ENCODE measurements around the gene PSMA4.
"Not testable (repeated sequence)": the region's sequence is repeated elsewhere in the genome, so short reads cannot be mapped to it uniquely, and the experiment has no call there.

Gene PSMA4

DNA sequence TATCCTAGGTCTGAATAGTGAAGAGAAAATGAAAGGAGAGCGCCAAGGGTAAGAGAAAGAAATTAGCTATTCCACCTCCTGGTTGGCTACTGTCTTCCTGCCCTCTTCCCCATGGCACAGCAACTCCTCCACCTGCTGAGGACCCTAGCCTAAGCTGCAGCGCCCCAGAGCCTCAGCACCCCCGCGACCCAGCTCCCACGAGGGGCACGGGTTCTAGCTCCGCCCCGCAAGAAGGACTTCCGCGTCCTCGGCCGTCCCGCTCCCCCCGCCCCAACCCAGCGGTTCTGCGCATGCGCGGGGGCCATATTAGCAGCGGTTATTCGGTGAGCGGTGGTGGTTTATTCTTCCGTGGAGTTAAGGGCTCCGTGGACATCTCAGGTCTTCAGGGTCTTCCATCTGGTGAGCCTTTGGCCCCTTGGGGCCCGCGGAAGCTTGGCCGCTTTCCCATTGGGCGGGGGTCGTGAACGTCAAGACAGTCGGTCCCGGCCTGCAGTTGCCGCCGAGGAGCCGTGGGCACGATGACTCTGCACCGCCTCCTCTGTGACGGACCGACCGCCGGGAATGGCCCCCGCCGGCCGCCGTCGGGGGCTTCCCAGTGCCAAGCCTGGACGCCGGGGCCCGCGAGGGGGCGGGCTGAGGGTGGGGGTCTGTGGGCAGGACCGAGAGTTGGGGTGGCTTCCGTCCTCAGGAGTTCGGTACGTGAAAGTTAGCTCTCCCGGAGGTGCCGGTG, at the start of gene PSMA4:
TSS of gene PSMA4 (plus strand) at position 304 of the 730 bp plus-strand sequence. CDS start 1,484 bp downstream, outside the sequence.
- peak; percentile 65 for DNase-seq

DNA sequence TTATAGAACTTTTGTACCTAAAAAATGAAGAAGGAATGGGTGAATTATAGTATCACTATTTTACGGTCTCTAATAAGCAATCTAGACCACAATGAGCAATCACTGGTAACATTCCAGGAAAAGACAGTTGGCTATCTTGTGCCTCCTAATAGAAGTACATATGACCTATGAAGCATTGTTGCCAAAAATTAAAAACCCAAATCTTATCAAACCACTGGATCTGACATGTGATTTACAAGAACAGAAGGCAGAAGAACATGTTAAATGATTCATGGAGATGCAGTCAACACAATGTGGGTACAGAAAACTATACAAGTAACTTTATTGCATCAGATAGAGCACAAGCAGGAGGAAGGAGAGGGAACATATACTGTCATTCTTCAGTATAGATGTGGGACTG, 47.4 kb upstream of the PSMA4 start:
- DNase-seq = no peak

DNA sequence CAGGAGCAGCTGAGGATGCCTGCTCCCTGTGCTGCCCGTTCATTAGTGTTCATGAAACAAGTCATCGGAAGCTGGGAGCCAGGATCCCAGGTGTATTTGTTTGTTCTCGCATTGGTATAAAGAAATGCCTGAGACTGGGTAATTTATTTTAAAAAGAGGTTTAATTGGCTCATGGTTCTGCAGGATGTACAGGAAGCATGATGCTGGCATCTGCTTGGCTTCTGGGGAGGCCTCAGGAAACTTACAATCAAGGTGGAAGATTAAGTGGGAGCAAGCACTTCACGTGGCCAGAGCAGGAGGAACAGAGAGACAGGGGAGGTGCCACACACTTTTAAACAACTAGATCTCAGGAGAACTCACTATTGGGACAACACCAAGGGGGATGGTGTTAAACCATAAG, 38.4 kb upstream of the PSMA4 start:
- DNase-seq = no peak

DNA sequence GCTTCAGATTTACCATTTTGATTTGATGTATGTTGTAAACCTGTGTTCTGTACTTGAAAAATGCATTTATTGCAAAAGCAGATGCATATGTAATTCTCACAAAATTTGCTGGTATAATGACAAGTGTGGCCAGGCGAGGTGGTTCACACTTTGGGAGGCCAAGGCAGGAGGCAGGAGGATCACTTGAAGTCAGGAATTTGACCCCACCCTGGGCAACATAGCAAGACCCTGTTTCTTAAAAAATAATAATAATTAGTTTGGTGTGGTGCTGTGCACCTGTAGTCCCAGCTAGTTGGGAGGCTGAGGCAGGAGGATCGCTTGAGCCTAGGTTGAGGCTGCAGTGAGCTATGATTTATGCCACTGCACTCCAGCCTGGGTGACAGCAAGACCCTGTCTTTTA, 37.6 kb upstream of the PSMA4 start:
- DNase-seq = no peak

DNA sequence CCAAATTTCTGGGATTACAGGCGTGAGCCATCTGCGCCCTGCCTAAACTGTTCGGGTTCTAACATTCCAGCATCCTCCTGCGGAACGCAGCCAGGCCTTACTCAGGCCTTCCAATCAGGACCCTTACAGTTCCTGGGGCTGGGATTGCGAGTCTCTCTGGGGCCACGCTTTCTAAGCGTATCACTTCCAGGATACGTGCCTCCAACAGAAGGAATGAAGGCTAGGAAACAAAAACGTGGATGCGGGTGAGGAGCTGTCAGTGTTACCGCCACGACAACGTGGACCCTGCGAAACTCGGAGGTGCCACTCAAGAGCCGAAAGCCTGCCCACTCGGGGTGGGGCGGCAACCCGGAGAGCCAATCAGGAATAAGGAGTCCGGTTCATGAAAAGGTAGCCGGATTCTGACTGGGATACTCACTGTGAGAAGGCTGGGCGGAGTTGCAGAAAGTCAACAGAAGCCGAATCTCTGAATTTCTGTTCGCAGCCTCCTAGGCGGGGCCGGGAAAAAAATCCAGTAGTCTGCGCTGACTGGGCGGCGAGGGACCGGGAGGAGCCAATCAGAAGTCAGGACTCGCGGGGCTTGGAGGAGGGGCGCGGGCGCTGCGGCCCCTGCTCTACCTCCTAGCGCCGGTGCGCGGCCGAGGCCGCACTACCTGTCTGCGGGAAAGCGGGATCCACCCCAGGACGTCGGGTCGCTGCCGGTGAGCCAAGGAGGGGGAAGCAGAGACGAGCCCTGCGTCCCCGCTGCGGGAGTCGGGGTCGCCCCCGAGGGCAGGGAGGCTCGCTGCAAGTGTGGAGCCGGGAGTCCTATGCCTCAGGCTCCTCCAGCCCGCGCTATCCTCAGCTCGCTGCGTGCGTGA, 33.0 kb upstream of the PSMA4 start, which contains the start of gene HYKK:
TSS of gene HYKK (plus strand) at position 607 of the 860 bp plus-strand sequence. CDS start 5,512 bp downstream, outside the sequence.
- peak; percentile 95 for DNase-seq

DNA sequence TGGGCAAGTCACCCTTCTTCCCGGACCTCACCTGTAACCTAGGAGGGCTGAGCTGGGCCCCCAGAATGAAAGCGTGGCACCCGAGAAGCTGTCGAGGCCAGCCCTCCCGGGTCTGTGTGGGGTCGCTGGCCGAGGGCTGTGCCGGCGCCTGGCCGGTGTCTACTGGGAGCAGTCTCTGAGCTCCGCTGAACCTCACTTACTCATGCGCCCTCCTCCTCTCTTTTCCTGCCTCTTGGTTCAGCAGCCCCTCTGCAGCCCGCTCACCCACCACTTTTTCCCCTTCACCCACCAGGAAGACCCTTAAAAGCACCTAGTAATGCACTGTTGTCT, 32.4 kb upstream of the PSMA4 start:
- no peak for DNase-seq

DNA sequence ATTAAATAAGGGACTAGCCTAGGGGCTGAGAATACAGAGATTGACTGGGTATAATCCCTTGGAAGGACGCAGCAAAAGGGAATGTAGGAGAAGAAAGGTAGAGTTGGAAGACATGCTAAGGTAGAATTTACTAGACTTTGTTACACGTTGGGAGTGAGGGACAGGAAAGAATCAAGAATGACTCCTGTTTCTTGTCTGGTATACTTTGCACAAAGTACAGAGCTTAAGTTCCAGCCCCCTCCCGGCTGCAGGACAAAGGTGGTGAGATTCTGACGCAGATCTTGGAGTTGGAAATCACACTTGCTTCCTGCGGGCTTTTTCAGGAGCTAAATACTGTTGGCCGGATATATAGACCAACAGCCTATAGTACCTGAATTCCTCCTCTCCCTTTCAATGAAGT, 32.0 kb upstream of the PSMA4 start:
- DNase-seq = no peak

DNA sequence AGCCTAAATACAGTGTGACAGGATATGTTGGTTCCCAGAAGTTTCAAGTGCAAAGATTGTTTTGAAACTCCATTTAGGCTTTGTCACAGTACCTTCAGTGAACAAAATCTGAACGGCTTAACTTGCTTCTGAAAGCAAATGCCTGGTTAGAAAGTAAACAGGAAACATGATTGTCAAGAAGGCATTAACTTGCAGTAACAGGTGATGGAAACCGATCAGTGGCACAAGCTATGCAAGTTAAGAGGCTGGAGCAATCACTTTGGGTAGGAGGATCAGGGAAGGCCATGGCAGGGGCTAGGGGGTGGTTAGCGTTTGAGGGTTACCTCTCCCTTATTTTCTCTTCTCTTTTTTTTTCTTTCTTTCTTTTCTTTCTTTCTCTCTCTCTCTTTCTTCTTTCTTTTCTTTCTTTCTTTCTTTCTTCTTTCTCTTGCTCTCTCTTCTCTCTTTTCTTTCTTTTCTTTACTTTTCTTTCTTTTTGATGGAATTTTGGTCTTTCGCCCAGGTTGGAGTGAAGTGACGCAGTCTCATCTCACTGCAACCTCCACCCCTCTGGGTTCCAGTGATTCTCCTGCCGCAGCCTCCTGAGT, 30.4 kb upstream of the PSMA4 start:
- DNase-seq = no peak

DNA sequence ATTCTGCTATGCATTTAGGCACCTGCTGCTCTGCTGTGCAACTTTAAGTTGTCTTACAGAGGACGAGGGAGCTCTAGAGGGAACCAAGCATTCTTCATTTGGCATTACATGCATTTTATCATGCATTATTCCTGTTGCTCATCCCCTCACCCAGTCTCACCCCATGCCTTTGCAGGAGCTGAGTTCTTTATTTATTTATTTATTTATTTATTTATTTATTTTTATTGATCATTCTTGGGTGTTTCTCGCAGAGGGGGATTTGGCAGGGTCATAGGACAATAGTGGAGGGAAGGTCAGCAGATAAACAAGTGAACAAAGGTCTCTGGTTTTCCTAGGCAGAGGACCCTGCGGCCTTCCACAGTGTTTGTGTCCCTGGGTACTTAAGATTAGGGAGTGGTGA, 20.2 kb upstream of the PSMA4 start:
- DNase-seq = not testable (repeated sequence)

DNA sequence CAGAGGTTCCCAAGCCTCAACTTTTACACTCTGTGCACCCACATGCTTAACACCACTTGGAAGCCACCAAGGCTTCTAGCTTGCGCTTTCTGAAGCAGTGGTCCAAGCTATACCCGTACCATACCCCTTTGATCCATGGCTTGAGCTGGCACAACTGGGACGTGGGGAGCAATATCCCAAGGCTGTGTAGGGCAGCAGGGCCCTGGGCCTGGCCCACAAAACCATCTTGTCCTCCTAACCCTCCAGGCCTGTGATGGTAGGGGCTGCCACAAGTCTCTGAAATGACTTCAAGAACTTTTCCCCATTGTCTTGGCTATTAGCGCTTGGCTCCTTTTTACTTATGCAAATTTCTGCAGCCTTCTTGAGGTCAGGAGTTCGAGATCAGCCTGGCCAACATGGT, 16.0 kb upstream of the PSMA4 start:
- DNase-seq = no peak

DNA sequence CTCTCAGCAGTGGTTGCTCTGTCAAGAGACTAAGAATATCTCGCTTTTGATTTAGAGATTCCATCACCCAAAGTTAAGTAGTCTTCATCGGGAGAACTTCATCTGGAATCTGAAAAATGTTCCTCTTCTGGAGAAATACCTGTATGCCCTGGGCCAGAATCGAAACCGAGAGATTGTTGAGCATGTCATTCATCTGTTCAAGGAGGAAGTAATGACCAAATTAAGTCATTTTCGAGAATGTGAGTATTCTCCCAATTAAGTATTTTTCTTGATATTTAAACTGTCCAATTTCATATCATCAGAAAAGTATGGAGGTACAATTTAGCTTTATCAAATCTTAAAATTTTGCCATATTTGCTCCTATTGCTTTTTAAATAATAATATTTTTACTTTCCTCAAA, 12.9 kb upstream of the PSMA4 start:
- no peak for DNase-seq

DNA sequence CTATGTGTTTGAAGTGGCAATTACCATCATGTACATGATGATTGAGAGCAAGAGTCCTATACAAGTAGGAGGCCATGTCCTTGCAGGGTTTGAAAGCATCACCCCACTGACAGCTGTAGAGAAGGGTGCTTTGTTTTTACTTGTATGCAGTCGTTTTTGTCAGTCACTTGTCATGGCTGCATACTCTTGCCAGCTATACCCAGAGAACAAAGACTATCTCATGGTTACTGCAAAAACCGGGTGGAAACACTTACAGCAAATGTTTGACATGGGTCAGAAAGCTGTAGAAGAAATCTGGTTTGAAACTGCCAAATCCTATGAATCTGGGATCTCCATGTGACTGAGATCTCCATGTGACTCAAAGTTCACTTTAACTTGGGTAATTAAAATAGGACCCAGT, 6.9 kb upstream of the PSMA4 start:
- no peak for DNase-seq

DNA sequence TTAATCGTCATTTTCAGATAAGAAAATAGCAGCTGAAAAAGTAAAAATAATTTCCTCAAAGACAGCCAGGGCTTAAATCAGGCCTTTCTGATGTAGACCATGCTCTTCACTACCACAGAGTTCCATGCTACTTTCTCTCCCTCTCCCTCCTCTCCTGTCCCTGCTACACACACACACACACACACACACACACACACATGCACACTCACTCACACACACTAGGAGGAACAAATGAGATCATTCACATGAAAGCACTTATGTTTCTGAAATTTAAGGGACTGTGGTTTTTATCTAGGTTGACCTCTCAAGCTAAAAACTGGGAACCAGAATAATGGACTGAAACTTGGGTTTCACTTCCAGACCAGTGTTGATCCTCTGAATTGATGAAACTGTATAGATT, 4.1 kb upstream of the PSMA4 start:
- no peak for DNase-seq

DNA sequence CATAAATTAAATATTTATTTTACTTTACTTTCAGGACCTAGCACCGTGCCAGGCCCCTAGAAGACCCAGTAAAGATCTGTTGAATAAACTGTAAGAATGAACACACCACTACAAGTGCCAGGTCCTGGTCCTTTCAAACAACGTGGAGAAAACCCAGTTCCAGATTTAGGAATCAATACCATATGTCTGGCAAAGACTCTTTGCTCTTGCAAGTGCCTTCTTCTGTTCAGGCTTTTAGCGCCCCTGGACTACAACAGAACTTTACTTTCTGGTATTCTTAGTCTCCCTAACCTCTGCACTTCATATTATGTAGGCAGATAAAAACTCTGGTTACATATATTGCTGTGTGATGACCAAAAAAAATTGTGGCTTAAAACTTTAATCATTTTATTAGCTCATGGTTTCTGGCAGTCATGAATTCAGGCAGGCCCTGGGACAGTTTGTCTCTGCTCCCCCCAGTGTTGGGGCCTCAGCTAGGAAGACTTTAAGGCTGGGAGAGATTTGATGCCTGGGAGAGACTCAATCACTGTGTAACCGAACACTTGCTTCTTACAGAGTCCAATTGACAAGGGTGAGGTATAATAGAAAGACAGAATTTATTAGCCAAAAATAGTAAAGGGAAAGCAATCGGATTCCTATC, 2.9 kb upstream of the PSMA4 start:
- no peak for DNase-seq

DNA sequence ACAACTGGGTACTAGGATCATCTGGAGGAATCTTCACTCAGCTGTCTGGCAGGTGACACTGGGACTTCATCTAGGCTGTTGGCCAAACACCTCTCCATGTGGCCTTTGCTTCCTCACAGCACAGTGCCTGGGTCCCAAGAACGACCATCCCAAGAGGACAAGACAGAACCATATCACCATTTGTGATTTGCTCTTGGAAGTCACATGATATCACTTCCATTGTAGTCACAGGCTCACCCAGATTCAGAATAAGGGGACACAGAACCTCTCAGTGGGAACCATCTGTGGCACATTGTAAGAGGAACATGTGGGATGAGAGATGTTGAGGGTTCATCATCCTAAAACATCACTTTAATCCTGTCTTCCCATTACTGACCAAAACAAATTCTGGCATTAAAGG, 1.9 kb upstream of the PSMA4 start:
- DNase-seq = no peak

DNA sequence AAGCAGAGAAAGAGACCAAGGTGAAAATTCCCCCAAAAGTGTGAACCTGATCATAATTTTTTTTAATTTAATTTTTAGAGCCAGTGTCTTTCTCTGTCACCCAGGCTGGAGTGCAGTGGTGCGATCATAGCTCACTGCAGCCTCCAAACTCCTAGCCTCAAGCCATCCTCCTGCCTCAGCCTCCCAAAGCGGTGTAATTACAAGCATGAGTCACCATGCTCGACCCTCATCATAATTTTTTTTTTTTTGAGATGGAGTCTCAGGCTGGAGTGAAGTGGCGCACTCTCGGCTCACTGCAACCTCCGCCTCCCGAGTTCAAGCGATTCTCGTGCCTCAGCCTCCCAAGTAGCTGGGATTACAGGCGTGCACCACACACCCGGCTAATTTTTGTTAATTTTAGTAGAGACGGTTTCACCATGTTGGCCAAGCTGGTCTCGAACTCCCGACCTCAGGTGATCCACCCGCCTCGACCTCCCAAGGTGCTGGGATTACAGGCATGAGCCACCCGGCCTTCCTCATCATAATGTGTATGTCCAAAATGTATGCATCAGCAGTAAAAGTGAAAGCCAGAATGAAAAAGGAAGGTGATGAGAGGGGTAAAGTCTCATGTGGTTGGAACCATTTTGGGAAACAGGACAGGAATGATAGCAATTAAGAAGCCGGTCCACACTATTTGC, 642 bp upstream of the PSMA4 start:
- DNase-seq = not testable (repeated sequence)

DNA sequence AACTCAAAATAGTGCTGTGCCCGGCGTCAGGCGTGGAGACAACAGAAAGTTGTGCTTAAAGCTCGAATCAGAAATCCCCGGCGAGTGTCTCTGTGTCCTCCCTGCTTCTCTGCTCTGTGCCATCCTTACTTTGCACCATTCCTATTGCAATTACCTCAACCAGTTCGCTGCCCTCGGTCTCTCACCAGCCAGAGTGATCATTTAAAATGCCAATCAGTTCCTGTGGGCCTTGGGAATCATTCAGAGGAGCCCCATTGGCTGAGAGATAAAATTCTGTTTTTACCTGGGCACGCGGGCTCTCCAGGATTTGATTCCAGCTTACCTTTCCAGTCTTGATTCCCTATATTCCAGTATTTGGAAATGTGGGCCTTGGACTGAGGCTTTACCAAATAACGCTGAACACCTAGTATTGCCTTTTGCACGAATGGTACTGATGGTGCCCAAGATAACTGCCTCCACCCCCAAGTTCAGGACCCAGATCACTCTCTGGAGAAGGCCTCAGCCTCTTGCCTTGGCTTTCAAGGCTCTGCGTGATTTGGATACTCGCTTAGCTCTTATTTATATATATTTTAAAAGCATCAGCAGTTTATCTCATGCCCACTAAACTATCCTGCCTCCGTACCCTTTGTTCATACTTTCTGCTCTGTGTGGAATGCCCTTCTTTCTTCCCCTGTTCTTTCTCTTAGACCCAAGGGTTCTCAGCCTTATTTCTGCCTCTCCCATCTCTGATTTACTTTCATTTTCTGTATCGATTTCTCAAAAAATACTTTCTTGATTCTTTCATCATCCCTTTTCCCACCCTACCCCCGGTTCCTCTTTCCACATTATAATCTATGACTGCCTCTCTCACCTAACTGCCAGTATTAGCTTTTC, 863 bp downstream of the PSMA4 start:
- no peak for DNase-seq

DNA sequence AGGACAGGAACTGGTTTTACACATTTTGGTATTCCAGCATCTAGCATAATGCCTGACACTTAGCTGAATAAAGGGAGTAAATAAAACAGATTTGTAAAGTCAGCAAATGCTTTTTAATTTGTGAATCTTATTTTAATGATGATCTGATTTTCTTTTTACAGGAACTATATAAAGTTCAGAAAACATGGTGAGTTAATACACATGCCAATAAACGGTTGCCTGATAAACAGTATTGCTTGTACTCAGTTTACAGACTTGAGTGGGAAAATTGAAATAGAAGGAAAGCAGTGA, 1.4 kb downstream of the PSMA4 start:
- DNase-seq = no peak

DNA sequence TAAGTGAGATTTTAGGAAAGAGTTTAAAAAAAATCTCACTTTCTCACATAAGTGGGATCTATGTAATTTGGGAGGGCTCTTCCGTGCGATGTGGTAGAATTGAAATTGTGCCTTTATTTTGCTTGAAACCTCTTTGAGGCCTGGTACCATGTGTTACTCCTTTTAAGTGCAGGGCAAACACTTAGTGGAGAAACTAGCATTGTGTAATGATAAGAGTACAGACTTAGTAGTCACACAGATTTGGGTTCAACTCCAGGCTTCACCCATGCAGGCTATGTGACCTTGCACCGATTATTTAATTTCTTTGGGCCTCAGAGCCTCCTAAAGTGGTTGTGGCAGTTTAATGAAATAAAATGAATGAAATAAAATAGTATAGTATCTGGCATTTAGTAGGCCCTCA, 2.4 kb downstream of the PSMA4 start:
- DNase-seq = no peak

DNA sequence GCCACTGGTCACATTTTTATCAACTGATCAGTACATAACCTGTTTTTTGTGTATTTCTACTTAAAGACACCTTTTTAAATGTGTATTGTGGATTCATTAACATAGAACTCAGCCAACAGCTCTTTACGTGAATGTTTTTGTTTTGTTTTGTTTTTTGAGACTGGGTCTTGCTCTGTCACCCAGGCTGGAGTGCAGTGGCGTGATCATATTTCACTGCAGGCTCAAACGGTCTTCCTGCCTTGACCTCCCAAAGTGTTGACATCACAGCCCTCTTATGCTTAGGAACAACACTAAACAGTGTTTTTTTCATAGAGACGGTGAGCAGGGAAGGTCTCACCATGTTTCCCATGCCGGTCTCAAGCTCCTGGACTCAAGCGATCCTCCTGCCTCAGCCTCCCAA, 9.9 kb downstream of the PSMA4 start:
- no peak for DNase-seq

DNA sequence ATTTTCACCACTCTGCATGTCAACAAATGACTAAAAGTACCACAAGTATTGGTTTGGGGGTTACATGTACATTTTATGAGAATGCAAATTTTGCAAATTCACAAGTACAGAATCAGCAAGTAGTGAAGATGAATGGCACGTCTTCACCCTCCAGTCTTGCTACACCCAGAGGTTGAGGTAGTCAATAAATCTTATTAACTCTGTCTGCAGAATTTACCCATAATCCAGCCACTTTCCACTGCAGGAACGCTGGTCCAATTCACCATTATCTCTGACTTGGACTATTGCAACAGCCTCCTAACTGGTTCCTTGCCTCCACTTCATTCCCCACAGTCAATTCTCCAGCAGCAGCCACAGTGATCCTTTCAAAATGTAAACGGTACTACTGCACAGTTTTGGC, 10.6 kb downstream of the PSMA4 start:
- DNase-seq = no peak

DNA sequence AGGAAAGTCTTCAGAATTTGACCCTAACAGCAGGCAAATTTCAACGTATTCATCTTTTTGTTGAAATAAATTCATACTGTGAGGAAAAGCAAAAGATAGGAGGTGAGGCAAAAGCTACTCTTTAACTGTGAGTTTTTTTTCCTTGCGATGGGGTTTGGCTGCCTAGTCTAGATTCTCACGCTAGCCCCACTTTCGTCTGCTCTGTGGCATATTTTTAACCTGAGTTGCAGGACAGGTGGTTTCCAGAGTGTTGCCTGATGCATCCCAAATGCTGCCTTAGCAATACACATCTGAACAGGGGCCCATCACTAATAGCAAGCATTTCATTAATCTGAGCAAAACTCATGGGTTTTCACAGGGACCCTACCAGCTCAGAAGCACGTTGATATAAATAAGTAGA, 11.7 kb downstream of the PSMA4 start:
- DNase-seq = no peak

Measured in NCI-H1694 treated with DMSO at 0.1 percent for 48 hours (cell line).